ENCODE results near the gene HAVCR2.

The HAVCR2 gene

DNA sequence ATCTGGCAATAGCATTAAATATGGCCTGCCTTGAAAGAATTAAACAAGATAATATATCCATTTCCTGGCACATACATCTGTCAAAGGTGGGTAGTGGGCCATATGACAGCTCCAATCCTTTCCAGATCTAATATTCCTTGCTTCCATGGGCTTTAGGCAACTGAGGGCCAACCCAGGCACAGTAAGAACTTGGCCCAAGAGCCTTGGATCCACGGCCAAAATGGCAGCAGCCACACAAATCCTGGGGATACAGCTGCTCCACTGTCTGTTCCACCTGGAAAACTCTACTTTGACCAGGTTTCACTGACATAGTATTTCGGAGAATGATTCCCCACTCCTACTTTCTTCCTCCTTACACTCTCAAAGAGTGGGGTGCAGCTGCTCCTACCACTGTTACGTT lies 63.2 kb downstream of the HAVCR2 start:
- DNase-seq (ENCODE audit: low read depth), result no peak

DNA sequence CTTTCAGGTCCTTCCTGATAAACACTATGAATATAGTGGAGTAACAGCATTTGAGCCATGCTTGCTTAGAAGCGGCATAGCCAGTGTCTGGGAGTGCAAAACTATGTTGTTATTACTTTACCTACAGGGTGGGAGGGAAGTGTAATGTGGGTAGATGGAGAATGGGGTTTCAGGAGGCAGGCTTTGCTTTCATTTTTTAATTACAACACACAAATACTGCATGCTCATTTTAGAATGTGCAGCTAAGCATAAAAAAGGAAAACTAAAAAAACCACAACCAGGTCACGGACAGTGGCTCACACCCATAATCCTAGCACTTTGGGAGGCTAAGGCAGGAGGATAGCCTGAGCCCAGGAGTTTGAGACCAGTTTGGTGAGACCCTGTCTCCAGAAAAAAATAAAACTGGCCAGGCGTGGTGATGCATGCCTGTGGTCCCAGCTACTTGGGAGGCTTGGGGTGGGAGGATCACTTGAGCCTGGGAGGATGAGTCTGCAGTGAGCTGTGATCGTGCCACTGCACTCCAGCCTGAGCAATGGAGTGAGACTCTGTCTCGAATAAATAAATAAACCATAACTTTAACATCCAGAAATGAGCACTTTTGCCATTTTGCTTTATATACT lies 70.2 kb downstream of the HAVCR2 start:
- DNase-seq (ENCODE audit: low read depth), result no peak

Data from non-pigmented ciliary epithelial cell (primary cell).